HG02798 (cell line): ENCODE results near the gene AATF.

Experiments
- ATAC-seq: cut with Tn5 transposase; IDR thresholded peaks from one replicate; pipeline ENCODE4 v1.9.1; 2021; ENCODE audit warnings: mild to moderate bottlenecking; ENCODE audit not compliant: unreplicated experiment, poor library complexity

The AATF gene

DNA sequence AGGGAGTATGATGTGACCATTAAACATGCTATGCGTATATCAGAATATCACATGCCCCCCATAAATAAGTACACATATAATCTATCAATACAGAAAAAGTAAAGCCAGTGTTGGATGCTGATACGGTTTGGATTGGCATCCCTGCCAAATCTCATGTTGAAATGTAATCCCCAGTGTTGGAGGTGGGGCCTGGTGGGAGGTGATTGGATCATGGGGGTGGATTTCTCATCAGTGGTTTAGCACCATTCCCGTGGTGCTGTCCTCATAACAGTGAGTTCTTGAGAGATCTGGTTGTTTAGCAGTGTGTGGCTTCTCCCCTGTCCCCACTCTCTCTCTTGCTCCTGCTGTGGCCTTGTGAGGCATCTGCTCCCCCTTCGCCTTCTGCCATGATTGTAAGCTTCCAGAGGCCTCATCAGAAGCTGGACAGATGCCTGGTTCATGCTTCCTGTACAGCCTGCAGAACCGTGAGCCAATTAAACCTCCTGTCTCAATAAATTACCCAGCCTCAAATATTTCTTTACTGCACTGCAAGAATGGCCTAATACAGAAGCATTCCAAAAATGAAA lies 88.9 kb downstream of the AATF start:
- no peak for ATAC-seq

DNA sequence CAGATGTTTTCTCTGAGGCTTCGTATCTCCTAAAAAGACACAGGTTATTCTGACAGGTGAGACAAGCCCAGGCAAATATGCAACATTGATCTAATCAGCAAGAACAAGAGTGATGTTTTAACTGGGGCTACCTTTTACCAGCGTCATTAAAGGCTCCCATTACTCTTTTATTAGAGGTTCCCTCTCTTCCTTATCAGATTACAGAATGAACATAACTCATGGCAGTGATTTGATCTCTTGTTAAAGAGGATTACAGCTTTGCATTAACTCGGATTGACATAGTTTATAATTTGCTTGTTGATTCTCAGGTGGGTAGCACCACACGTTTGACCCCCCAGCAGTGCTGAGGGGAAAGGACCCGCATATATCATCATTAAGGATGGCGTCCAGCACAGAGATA lies 90.5 kb downstream of the AATF start:
- ATAC-seq: no peak

DNA sequence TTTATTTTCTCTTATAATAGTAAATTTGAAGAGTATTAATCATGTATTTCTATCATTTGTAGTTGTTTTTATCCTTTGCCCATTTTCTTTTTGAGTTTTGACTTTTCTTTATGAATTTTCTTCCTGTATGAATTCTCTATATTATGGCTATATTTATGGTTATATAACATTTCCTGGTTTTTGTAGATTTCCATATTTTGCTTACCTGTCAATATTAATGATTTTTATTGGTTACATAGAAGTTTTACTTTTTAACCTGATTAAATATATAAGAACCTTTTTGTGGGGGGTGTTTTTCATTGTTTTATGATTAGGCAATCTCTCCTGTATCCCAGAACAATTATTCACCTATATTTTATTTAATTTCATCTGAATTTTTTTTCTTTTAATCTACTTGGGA lies 93.2 kb downstream of the AATF start:
- no peak for ATAC-seq

DNA sequence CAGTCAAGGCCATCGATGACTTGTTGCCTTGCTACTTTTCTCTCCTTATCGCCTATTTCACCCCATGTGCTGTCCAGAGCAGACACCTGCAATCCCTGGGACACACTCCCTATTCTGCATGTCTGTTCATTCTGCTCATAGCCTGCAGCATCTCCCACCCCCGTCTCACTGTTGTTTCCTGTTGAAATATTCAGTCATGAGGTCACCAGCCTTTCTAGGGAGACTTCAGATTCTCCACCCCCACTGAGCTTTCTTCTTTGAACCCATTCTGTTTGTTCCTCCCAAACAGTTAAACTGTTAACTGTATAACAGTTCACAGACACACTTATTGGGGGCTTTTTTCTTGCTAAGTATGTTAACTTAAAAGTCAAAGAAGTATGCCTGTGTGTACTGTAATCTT lies 94.4 kb downstream of the AATF start:
- no peak for ATAC-seq

DNA sequence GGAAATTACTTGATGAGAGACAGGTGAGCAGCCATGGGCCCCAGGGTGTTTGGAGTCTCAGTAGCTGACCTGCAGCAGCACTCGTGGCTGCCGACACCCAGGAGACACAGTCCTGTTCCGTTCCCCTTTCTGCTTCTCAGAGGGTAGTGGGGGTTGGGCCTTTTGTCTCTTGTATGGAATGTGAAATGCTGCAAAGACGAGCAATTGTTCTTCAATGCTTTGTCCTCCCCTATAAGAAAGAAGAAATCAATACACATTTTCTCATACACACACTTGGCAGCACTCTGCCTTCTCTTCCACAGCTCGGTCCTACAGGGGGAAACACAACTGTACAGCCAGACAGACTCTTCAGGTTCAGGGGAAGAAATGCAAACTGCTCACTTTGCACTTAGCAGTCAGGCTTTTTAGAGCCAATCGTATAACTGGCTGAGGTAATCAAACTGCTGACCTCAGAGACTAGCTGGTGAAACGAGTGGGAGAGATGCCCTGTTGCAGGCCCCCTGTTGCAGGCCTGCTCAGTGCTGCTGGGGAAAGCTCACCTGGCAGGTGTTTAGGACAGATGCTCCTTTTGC lies 96.7 kb downstream of the AATF start:
- no peak for ATAC-seq

DNA sequence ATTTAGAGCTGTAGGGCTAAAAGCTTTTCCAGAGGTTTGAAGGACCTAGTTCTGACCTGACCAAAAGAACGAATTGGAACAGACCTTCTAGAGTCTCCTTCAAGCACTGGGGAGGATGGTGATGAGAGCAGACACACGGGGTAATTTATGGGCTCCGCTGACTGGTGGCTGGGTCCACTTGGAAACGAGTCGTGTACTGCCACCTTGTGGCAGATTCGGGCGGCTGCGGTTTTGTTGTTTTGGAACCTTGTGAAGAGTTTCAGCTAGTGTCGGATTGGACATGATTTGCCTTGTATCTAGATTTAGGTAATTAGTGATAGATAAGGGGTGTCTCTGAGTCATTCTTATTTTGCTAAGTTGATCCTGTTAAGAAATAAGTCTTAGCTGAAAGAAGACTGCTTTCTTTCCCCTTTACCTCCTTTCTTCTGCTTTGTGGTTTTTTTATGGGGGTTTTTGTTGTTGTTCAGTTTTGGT lies 98.9 kb downstream of the AATF start:
- ATAC-seq: no peak

DNA sequence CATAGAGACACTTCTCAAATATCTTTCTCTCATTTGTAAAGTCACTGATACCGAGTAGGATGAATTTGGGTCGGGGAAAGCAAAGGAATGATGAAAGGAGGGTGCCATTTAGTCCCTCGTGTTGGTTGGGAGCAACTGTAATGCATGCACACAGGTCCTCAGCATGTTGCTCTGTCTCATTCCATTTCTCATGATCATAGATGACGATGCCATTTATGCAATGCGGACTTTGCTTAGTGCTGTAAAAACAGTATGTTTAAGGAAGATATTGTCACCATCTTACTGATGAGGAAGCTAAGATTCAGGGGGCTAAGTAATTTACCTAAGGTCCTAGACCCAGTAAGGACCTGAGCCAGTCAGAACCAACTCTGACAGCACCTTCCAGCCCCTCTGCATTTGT lies 100.1 kb downstream of the AATF start:
- ATAC-seq: no peak

DNA sequence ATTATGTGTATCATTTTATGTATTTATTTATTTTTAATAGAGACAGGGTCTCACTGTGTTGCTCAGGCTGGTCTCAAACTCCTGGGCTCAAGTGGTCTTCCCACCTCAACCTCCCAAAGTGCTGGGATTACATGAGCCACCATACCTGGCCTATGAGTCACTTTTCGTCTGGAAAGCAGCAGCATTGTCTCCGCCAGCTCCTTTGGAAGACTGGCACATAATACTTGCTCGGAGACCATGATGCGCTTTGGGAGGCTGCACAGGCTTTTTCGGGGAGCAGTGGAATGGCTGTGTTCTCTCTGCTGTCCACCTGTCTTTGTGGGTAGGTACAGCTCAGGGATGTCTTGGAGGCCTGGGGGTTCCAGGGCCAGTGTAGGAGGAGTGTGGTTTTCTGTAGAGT lies 102.2 kb downstream of the AATF start:
- ATAC-seq: no peak

DNA sequence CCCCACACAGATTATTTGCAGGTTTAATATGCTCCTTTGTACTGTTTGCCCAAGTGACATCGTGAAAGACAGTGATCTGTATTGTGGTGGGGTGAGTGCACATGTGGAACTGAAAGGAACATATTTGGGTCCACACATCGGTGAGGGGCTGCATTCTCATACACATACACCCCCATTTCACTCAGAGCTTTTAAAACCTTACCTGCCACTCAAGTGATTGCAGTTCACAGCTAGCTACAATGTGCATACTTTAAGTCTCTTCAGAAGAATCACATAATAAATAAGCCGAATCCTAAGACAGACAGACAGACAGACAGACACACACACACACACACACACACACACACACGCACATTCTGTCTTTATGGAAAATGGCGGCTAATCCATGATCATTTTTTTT lies 102.6 kb downstream of the AATF start:
- ATAC-seq: no peak

DNA sequence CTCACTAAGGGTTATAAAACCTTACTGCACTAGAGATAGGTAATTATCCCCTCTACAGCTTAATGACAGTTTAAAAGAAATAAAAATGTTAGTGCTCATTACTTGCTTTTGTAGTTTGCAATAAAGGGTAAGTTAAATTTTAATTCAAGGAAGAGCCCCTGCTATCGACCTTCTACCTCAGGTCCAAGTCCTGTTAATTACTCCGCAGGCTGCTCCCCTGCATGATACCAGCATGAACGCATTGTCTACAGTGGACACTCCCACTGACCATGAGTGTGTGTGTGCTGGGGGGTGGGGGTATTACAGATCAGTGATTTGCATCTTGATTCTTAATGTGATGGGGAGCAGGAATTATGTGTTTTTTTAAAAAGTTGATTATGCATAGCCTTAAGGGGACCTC lies 103.1 kb downstream of the AATF start:
- no peak for ATAC-seq

DNA sequence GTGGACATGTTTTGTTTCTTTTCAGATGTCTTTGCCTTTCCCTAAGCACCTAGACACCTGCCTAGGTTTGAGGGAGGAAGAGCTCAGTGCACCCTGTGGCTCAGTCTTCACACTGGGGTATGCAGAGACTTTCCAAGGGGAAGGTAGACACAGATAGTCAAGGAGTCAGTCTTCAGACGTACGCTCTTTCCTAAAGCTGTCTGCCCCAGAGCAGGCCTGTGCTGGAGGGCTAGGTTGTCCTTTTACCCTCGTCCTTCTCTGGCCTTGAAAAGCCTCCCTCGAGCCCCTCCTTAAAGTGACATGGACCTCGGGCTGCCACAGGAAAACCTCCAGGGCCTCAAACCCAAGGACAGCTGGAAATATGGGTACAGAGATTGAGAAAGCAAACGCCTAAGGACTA lies 103.7 kb downstream of the AATF start:
- no peak for ATAC-seq

DNA sequence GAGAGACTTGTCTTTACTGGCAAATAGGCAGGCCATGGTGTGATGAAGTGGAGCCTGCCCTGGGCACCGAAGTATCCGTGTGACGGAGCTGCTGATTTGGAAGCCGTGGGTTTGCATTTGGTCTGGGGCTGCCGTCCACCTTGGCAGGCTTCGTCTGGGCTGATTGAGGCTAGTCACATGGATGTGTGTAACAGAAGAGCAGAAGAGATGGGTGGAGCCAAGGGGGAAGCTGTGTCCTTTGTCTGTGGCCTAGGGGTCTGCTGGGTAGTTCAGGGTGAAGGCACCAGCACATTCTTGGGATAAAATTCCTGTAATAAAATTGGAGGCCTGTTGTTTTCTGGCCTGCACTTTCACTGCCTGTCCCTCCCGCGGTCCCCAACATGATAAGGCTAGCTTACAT lies 106.1 kb downstream of the AATF start:
- ATAC-seq: no peak

DNA sequence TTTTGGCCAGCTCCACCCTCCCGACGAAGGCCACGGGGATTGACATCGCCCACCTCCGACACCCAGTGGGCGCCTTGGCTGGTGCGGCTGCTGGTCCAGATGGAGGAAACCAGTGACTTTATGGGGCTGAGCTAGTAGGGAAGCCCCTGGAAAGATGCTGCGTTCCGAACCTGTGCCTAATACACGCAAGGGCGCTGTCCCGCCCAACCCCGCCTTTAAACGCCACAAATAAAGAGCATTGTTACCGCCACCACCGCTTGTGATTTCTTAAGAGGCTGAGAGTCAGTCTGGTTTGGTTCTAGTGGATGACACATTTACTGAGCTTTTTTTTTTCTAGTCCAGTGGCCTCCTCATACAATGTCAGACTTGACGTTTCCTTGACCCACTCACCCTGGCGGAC lies 107.9 kb downstream of the AATF start:
- ATAC-seq: no peak

DNA sequence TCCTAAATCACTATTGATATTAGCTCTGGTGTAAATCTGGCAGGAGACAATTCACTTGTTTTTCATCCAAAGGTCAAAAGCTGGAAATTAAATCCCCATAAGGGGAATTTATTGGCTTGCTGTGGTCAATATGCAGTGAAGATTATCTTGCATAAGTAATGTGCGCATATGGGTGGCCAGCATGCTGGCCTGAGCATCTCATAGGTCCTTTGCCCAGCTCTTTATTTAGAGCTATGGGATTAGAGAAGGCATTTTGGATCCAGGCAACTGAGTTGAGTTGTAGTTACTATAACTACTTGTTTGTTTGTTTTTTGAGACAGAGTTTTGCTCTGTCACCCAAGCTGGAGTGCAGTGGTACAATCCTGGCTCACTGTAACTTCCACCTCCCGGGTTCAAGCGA lies 110.7 kb downstream of the AATF start:
- ATAC-seq: no peak

DNA sequence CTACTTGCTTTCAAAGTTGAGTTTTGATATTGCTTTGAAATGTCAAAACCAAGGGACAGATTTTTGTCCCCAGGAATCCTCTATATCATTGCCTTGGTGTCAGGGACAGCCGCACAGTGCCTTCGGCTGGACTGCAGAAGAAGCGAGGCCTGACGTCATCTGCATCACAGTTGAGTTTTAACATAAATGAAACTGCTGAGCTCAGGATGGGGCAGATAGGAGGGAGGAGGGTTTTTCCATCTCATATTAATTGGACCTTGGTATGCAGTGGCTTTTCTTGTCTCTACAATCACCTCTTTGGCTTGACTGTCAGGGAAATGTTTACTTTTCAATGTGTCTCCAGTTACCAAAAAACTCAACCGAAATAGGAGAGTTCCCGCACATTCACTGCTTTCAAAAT lies 111.3 kb downstream of the AATF start:
- no peak for ATAC-seq

DNA sequence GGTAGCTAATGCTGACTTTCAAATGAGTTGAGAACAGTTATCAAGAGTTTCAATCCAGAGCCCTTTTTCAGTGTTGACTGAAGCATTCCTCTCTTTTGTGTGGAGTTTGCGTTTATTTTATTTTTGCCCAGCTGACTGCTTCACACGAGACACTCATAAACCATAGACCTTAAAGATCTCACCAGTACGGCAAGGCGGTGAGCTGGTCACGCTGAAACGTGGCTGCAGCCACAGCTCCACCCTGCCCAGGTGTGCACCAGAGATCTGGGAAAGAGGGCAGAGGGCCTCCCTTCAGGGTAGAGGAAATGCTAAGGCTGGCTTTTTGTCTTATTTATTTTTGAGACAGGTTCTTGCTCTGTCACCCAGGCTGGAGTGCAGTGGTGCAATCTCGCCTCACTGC lies 112.2 kb downstream of the AATF start:
- no peak for ATAC-seq

DNA sequence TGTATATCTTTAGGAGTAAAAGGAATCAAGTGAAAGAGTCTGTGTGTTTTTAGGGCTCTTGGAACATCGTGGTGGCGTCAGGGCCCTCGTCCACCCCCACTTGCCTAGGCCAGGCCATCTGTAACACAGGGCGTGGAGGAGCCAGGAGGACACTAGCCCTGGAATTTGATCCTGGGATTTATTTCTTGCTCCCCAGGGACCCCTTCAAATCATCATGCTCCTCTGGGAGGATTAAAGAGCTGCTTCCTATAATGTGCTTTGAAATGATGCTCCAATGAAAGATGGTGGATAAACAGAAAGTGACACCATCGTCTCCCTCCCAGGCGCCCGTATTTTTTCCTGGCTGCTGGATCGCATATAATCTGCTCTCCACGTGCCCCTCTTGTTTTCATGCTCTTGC lies 113.3 kb downstream of the AATF start:
- no peak for ATAC-seq

DNA sequence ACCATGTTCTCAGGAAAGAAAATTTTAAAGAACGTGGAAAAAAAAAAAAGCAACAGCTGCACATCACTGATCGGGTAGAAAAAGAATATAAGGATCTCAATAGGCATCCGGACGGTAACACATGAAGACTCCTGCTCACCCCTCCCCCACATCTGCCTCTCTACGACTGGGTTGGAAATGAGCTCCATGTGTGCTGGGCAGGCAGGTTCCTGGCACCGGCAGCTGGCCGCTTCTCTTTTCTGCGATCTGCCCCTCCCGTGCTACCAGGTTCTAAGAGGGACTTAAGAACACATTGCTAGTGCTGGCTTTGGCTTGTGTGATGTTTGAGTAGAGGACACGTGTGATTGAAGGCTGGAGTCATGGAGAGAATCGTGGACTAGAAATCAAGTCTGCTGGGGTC lies 115.5 kb downstream of the AATF start:
- ATAC-seq: no peak

DNA sequence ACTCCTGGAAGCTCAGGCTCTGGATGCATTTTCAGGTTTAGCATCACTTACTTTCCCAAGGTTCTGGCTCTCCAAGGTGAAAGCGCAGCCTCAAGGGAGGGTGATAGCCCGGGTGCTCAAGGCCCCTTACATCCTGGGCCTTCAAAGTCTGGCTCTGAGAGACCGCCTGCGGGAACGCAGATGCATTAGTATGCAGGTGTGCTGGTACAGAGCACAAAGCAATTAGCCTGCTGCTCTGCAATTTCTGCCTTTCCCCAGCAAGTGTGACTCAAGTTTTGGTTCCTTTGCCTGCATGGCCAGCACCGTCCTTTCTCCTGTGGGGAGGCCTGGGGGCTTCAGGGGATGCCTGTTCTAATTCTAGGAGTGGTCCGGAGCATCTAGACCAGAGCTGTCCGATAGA lies 116.2 kb downstream of the AATF start:
- no peak for ATAC-seq

DNA sequence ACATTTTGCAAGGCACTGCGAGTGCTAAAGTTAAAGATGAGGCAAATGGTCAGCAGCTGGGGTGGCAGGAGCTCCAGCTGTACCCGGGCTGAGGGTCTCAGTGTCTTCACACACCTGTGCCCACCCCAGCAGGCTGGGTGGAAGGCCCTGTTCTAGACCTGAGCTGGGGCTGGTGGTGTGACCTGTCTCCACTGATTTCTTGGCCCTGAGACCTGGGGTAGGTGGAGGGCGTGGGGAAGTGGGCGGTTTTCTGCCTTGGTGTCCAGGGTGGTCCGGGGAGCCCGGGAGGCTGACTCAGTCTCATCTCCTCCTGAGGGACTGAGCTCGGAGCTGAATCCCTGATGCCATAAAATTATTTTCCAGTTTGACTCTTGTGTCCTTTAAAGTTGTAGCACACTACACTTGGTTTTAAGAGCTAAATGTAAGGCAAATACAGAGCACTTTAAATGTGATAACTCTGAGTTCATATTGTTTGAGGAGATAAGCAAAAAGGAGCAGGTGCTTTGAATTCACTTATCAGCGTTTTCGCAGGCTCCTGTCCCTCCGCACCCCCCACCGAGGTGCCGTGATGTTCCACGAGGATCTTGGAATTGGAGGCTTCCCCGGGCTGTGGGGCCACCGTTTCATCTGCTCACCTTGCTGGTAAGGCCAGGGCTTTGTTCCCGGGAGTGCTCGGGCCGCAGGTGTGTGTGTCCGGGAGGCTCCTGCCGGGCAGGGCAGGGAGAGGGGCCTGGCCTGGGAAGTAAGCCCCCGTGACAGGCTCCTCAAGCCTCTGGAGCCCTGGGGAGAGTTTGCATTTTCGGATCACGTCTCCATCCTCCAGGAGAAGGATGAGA lies 117.0 kb downstream of the AATF start:
- no peak for ATAC-seq

DNA sequence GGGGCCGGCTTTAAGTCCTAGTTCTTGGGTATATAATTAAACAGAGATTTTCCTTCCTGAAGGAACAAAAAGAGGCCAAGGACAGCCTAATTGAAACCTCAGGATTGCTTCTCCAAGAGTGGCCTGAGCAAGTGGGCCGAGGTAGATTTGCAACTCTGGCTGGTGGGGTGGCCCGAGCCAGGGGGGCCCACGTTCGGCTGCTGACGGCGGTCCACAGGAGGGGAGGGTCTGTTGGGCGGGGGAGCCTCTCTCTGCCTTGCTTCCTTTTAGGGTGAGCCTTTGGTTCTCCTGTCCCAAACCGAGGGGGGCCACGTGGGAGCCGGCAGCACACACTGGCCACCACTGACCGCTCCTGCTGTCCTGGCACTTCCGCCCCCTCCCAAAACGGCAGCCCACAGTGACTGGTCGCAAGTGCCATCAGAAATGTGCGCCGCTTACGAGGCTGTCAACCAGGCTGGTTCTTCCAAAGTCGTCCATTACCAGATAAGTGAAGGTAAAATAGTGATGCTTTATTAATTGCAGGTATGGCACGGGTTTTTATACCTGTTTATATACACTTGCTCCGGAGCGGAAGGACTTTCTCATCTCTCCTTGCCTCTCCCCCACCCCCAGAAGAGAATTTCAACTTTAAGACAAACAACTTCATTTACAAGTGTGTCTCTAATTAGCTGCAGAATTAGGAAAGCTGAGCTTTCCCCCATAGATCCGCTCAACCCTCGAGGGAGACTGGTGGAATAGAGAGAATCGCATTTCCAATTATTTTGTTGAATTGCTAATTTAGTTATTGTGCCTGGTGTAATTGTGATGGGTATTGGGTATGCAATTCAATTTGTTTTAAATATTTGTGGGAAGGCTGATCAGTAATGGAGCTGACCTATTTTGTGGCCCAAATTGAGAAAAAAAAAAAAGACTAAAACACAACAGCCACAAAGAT lies 117.8 kb downstream of the AATF start:
- ATAC-seq: no peak
